H1 (cell line): ENCODE results near the gene SPOCK1. TPM values are rescaled to one million over a fixed set of nuclear protein-coding genes. Genes with fewer than 3 reads are reported as not detected.

Experiments used
- CTCF ChIA-PET: fragments of 300-600 bp; sonication (Branson Sonifier 250); formaldehyde crosslinking; loops from one replicate; lab custom pipeline; 2021; ENCODE audit not compliant: partially characterized antibody; lab: Charles Lee
- POLR2A ChIA-PET: fragments of 300-600 bp; sonication (Branson Sonifier 250); formaldehyde crosslinking; loops from one replicate; lab custom pipeline; 2021; ENCODE audit warnings: inconsistent platforms; ENCODE audit not compliant: partially characterized antibody; lab: Charles Lee
- DNase-seq, 2 experiments: peaks; one replicate each; pipeline versions ENCODE4 v3.0.0 to v3.0.0-alpha.2; 2010 to 2022; ENCODE audit warnings: low spot score in 2 of 2, low read depth in 1 of 2, mixed read lengths in 1 of 2
- FAIRE-seq: peaks from 2 replicates; lab custom pipeline; 2011; peaks lifted over from hg19 to GRCh38; lab: Jason Lieb, UNC
- H2AFZ ChIP-seq: 2 replicates; pipeline ENCODE4 v1.8.1; 2012; ENCODE audit warnings: low read length, inconsistent platforms
- H2AK5ac ChIP-seq: 2 replicates; pipeline ENCODE4 v1.6.1; 2013; ENCODE audit warnings: low read depth, low read length
- H2BK120ac ChIP-seq: replicated peaks from 2 replicates; pipeline ENCODE3; 2013; ENCODE audit warnings: low read depth, low read length, inconsistent platforms
- H2BK12ac ChIP-seq: 2 replicates; pipeline ENCODE4 v1.6.1; 2013; ENCODE audit warnings: low read depth, low read length
- H2BK15ac ChIP-seq: 2 replicates; pipeline ENCODE4 v1.6.1; 2013; ENCODE audit warnings: low read length
- H2BK20ac ChIP-seq: 2 replicates; pipeline ENCODE4 v1.6.1; 2013; ENCODE audit warnings: low read length
- H2BK5ac ChIP-seq: 2 replicates; pipeline ENCODE4 v1.6.1; 2013; ENCODE audit warnings: low read depth, low read length
- H3K14ac ChIP-seq: 2 replicates; pipeline ENCODE4 v1.6.1; 2013; ENCODE audit warnings: inconsistent platforms; ENCODE audit not compliant: insufficient read length
- H3K18ac ChIP-seq: 2 replicates; pipeline ENCODE4 v1.6.1; 2013; ENCODE audit warnings: low read length; ENCODE audit errors: extremely low read depth
- H3K23ac ChIP-seq: 2 replicates; pipeline ENCODE4 v1.6.1; 2013; ENCODE audit warnings: inconsistent platforms; ENCODE audit not compliant: insufficient read length
- H3K23me2 ChIP-seq: 2 replicates; pipeline ENCODE4 v1.6.1; 2013; ENCODE audit warnings: low read depth, low read length
- H3K27ac ChIP-seq: 2 replicates; pipeline ENCODE4 v1.6.1; 2011; ENCODE audit warnings: low read depth, low read length, inconsistent platforms
- H3K27me3 ChIP-seq, 4 experiments: replicated peaks in 1 of 4; 1 replicate in 1 of 4; 2 replicates in 3 of 4; pipeline versions ENCODE4 v1.6.1 to v1.8.1; 2011 to 2013; ENCODE audit warnings: low read length in 3 of 4, mild to moderate bottlenecking in 3 of 4, inconsistent platforms in 2 of 4, mixed read lengths in 2 of 4, moderate library complexity in 1 of 4; ENCODE audit not compliant: control insufficient read depth in 3 of 4, insufficient read depth in 3 of 4; ENCODE audit errors: extremely low read depth in 1 of 4
- H3K36me3 ChIP-seq, 4 experiments: 2 replicates each; pipeline versions ENCODE4 v1.6.1 to v1.8.1; 2011 to 2013; ENCODE audit warnings: mild to moderate bottlenecking in 4 of 4, low read length in 3 of 4, moderate library complexity in 2 of 4, control low read depth in 1 of 4, inconsistent platforms in 1 of 4; ENCODE audit not compliant: insufficient read depth in 4 of 4, control insufficient read depth in 2 of 4
- H3K4ac ChIP-seq: replicated peaks from 2 replicates; pipeline ENCODE3; 2013; ENCODE audit warnings: low read length, low read depth, mixed read lengths, inconsistent platforms; ENCODE audit not compliant: insufficient read length
- H3K4me1 ChIP-seq, 4 experiments: replicated peaks in 1 of 4; 1 replicate in 1 of 4; 2 replicates in 3 of 4; pipeline versions ENCODE4 v1.6.1 to v1.8.1; 2011 to 2013; ENCODE audit warnings: low read length in 3 of 4, inconsistent platforms in 2 of 4, mixed read lengths in 1 of 4; ENCODE audit not compliant: insufficient read depth in 4 of 4, control insufficient read depth in 3 of 4
- H3K4me2 ChIP-seq, 2 experiments: 2 replicates each; pipeline versions ENCODE4 v1.6.1 to v1.8.1; 2011 to 2013; ENCODE audit warnings: low read depth in 2 of 2, low read length in 2 of 2, control low read depth in 1 of 2, inconsistent platforms in 1 of 2, mild to moderate bottlenecking in 1 of 2; ENCODE audit not compliant: insufficient read depth in 1 of 2
- H3K4me3 ChIP-seq, 4 experiments: fragments of 200-600, 300-600 bp in 1 of 4; sonication (generic), shearing (Covaris generic), sonication (Bioruptor Twin) in 1 of 4; 2 replicates each; pipeline versions ENCODE4 v1.5.1 to v1.8.1; 2011 to 2016; ENCODE audit warnings: low read length in 4 of 4, low read depth in 3 of 4, control low read depth in 2 of 4, inconsistent platforms in 2 of 4, mild to moderate bottlenecking in 2 of 4, mixed read lengths in 1 of 4, moderate library complexity in 1 of 4; ENCODE audit not compliant: insufficient read depth in 2 of 4; ENCODE audit errors: extremely low read depth in 1 of 4
- H3K56ac ChIP-seq: replicated peaks from 2 replicates; pipeline ENCODE3; 2013; ENCODE audit warnings: low read depth, mild to moderate bottlenecking, mixed read lengths, low read length, inconsistent platforms; ENCODE audit not compliant: insufficient read length
- H3K79me1 ChIP-seq: 2 replicates; pipeline ENCODE4 v1.6.1; 2013; ENCODE audit warnings: low read depth, low read length, control low read depth
- H3K79me2 ChIP-seq, 2 experiments: 2 replicates each; pipeline versions ENCODE4 v1.6.1 to v1.8.1; 2012 to 2013; ENCODE audit warnings: low read length in 2 of 2, mild to moderate bottlenecking in 2 of 2, inconsistent platforms in 1 of 2; ENCODE audit not compliant: insufficient read depth in 2 of 2, control insufficient read depth in 1 of 2
- H3K9ac ChIP-seq, 4 experiments: replicated peaks in 1 of 4; 1 replicate in 1 of 4; 2 replicates in 3 of 4; pipeline versions ENCODE4 v1.6.1 to v1.8.1; 2011 to 2013; ENCODE audit warnings: low read depth in 3 of 4, low read length in 3 of 4, control low read depth in 2 of 4, mild to moderate bottlenecking in 2 of 4, moderate library complexity in 2 of 4, inconsistent platforms in 1 of 4; ENCODE audit errors: extremely low read depth in 1 of 4
- H3K9me3 ChIP-seq, 2 experiments: 2 replicates each; pipeline versions ENCODE4 v1.6.1 to v1.8.1; 2012 to 2013; ENCODE audit warnings: mild to moderate bottlenecking in 2 of 2, moderate library complexity in 2 of 2, control low read depth in 1 of 2, inconsistent platforms in 1 of 2, low read depth in 1 of 2, low read length in 1 of 2, mixed read lengths in 1 of 2; ENCODE audit not compliant: insufficient read depth in 2 of 2
- H4K20me1 ChIP-seq, 2 experiments: replicated peaks in 1 of 2; 2 replicates each; pipeline versions ENCODE3 to v1.8.1; 2011 to 2013; ENCODE audit warnings: inconsistent platforms in 2 of 2, low read length in 2 of 2, mild to moderate bottlenecking in 1 of 2; ENCODE audit not compliant: insufficient read depth in 2 of 2, control insufficient read depth in 1 of 2
- H4K5ac ChIP-seq: 2 replicates; pipeline ENCODE4 v1.6.1; 2013; ENCODE audit warnings: low read length, low read depth, mixed read lengths, inconsistent platforms; ENCODE audit not compliant: insufficient read length
- H4K8ac ChIP-seq: 2 replicates; pipeline ENCODE4 v1.8.0; 2013; ENCODE audit warnings: mild to moderate bottlenecking, moderate library complexity, low read length, inconsistent platforms; ENCODE audit not compliant: insufficient read depth; ENCODE audit errors: extremely low read depth
- H4K91ac ChIP-seq: replicated peaks from 2 replicates; pipeline ENCODE3; 2013; ENCODE audit warnings: low read length, mixed read lengths, inconsistent platforms; ENCODE audit not compliant: insufficient read length
- CREB1 ChIP-seq: IDR thresholded peaks from 2 replicates; pipeline ENCODE4 v1.6.1; 2012; ENCODE audit warnings: inconsistent platforms
- EGR1 ChIP-seq: IDR thresholded peaks from 2 replicates; pipeline ENCODE4 v1.6.1; 2011; ENCODE audit warnings: low read depth, low read length, borderline replicate concordance
- GTF2F1 ChIP-seq: IDR thresholded peaks from 2 replicates; pipeline ENCODE4 v1.6.1; 2012; ENCODE audit warnings: low read depth, low read length, improper control_type of control experiment, borderline replicate concordance
- KDM5A ChIP-seq: fragments of 200-600 bp; IDR thresholded peaks from 2 replicates; pipeline ENCODE4 v1.7.1; 2012; ENCODE audit warnings: mild to moderate bottlenecking, low read length, inconsistent platforms, mixed read lengths
- RAD21 ChIP-seq, 2 experiments: IDR thresholded peaks in 1 of 2; conservative IDR thresholded peaks in 1 of 2; 2 replicates each; pipeline ENCODE4 v1.6.1; 2011; ENCODE audit warnings: low read depth in 2 of 2, low read length in 2 of 2, improper control_type of control experiment in 1 of 2, inconsistent platforms in 1 of 2, mild to moderate bottlenecking in 1 of 2, moderate library complexity in 1 of 2
- RBBP5 ChIP-seq: IDR thresholded peaks from 2 replicates; pipeline ENCODE4 v1.7.1; 2012; ENCODE audit warnings: low read depth, mild to moderate bottlenecking, inconsistent platforms, low read length, moderate library complexity, borderline replicate concordance
- SIN3A ChIP-seq, 2 experiments: IDR thresholded peaks in 1 of 2; conservative IDR thresholded peaks in 1 of 2; 2 replicates each; pipeline ENCODE4 v1.6.1; 2011 to 2012; ENCODE audit warnings: low read length in 2 of 2, improper control_type of control experiment in 1 of 2, low read depth in 1 of 2, mild to moderate bottlenecking in 1 of 2
- SIX5 ChIP-seq: IDR thresholded peaks from 2 replicates; pipeline ENCODE4 v1.6.1; 2011; ENCODE audit warnings: mild to moderate bottlenecking, low read depth, low read length
- SP1 ChIP-seq: IDR thresholded peaks from 2 replicates; pipeline ENCODE4 v1.6.1; 2011; ENCODE audit warnings: low read depth, low read length
- WGBS, 2 experiments: shearing (Covaris generic) in 1 of 2; methylation state at CpG; one replicate each; pipeline versions ENCODE4 v1.1.6 to v1.1.7; 2013 to 2015; ENCODE audit warnings: low lambda C conversion rate in 2 of 2, mixed read lengths in 2 of 2, inconsistent platforms in 1 of 2, low coverage in 1 of 2, missing lambda C conversion rate in 1 of 2; ENCODE audit not compliant: insufficient replicate concordance in 2 of 2, insufficient coverage in 1 of 2, insufficient read length in 1 of 2; ENCODE audit errors: extremely low coverage in 1 of 2, missing lambda C conversion rate in 1 of 2; 5-methylcytosine and 5-hydroxymethylcytosine counted together
- polyA plus RNA-seq, 7 experiments: library from polyadenylated mRNA; depleted of rRNA in 3 of 7; stranded (reverse) in 5 of 7; unstranded in 2 of 7; fragments of >200 nt in 5 of 7; fragments of 200-250 nt in 2 of 7; gene quantifications; 1 replicate in 5 of 7; 2 replicates in 1 of 7; 4 replicates in 1 of 7; pipeline versions ENCODE4 v1.2.1 to v1.2.3, GENCODE V29; 2011 to 2013; ENCODE audit warnings: missing spikeins in 2 of 7, mixed read lengths in 2 of 7
- total RNA-seq: library from RNA; stranded (reverse); fragmentation: NEBNext Ultra II Directional; extraction: Animal tissue kit (Norgen Biotek cat#: 25700); gene quantifications from 2 replicates; pipeline ENCODE4 v1.2.1, GENCODE V29; 2021
- TF ChIP-seq, protein P1 (sequence below): IDR thresholded peaks from 2 replicates; pipeline ENCODE4 v1.6.1; 2012; ENCODE audit warnings: inconsistent platforms
- TF ChIP-seq, protein P2 (sequence below): IDR thresholded peaks from 2 replicates; pipeline ENCODE4 v1.6.1; 2012; ENCODE audit warnings: low read length, inconsistent platforms

Gene SPOCK1
- total and polyA plus RNA-seq, 2 of the 8 experiments (the other 6 are each of a cell fraction or from before 2014, with no cell fraction given): 6.9 to 18.1 TPM

GRCh38 chr5:137342764-137343163 is 156.4 kb downstream of the SPOCK1 start:
- H3K4me2 ChIP-seq: no peak overlapping the region
- no peak overlapping the region for H3K4me3 ChIP-seq
- no peak overlapping the region for H3K14ac ChIP-seq
- no peak for TF ChIP-seq SIX5
- TF ChIP-seq CREB1: no peak
- TF ChIP-seq RAD21 (IDR thresholded peaks at IDR 0.05 in 1 of 2, conservative IDR thresholded peaks at IDR 0.05 in 1 of 2; ENCODE audit: low read depth in 2 of 2, low read length in 2 of 2): no peak
- no peak for TF ChIP-seq RBBP5
- TF ChIP-seq SIN3A (conservative IDR thresholded peaks at IDR 0.05 in 1 of 2, IDR thresholded peaks at IDR 0.05 in 1 of 2; ENCODE audit: low read depth in 1 of 2, low read length in 2 of 2): no peak
- no peak for TF ChIP-seq GTF2F1
- TF ChIP-seq KDM5A: no peak
- TF ChIP-seq, protein P1, sequence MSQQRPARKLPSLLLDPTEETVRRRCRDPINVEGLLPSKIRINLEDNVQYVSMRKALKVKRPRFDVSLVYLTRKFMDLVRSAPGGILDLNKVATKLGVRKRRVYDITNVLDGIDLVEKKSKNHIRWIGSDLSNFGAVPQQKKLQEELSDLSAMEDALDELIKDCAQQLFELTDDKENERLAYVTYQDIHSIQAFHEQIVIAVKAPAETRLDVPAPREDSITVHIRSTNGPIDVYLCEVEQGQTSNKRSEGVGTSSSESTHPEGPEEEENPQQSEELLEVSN: no peak
- no peak for TF ChIP-seq EGR1
- TF ChIP-seq, protein P2, sequence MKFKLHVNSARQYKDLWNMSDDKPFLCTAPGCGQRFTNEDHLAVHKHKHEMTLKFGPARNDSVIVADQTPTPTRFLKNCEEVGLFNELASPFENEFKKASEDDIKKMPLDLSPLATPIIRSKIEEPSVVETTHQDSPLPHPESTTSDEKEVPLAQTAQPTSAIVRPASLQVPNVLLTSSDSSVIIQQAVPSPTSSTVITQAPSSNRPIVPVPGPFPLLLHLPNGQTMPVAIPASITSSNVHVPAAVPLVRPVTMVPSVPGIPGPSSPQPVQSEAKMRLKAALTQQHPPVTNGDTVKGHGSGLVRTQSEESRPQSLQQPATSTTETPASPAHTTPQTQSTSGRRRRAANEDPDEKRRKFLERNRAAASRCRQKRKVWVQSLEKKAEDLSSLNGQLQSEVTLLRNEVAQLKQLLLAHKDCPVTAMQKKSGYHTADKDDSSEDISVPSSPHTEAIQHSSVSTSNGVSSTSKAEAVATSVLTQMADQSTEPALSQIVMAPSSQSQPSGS: no peak
- no peak for TF ChIP-seq SP1

More at GRCh38 chr5:137342764-137343163, 156.4 kb downstream of the SPOCK1 start:
- no peak overlapping the region for H2BK20ac ChIP-seq
- no peak overlapping the region for H2AFZ ChIP-seq
- CTCF ChIA-PET: interaction anchor here (0.6 to 4.8 kb wide), 11 partner anchors 8 to 155 kb away, joined by 3 to 32 read pairs (median 4); partner anchors contain the start of gene SPOCK1
- H3K9me3 ChIP-seq: no peaks in the 10 kb centered on the region
- no peaks in the 10 kb centered on the region for H4K20me1 ChIP-seq
- H3K79me2 ChIP-seq: no peaks in the 10 kb centered on the region
- no peak overlapping the region for H2AK5ac ChIP-seq
- H4K5ac ChIP-seq: no peak overlapping the region
- H2BK12ac ChIP-seq: 0 out of 2 replicates have a peak overlapping the region, but pooled peaks have one; percentile 39
- H3K9ac ChIP-seq: no peak overlapping the region
- no peaks in the 10 kb centered on the region for H3K36me3 ChIP-seq
- POLR2A ChIA-PET: interaction anchor here (0.7 to 1.0 kb wide), 2 partner anchors 13 to 22 kb away, joined by 3 read pairs; no protein-coding TSS in a partner anchor
- H3K56ac ChIP-seq: no peak overlapping the region
- no peaks in the 10 kb centered on the region for H3K79me1 ChIP-seq
- no peak overlapping the region for H2BK120ac ChIP-seq
- no peak overlapping the region for H3K23ac ChIP-seq
- H2BK15ac ChIP-seq: no peak overlapping the region
- H3K4ac ChIP-seq: no peak overlapping the region
- no peak overlapping the region for H2BK5ac ChIP-seq
- FAIRE-seq (no peak), DNase-seq (no peak)
- H4K8ac ChIP-seq: no peak overlapping the region
- peaks cover 0 to 5% (median 2%) of the 10 kb centered on the region in 4 experiments; a peak in 2 of 7 replicates for H3K4me1 ChIP-seq
- no peak overlapping the region for H4K91ac ChIP-seq
- no peak overlapping the region for H3K18ac ChIP-seq
- WGBS, 2 experiments: 82% methylated on average over 3 of the region's 3 CpGs; no CpG with 5 or more reads in 1 of the 2 experiments
- H3K27ac ChIP-seq: no peak overlapping the region
- H3K23me2 ChIP-seq: no peaks in the 10 kb centered on the region
- H3K27me3 ChIP-seq: no peaks in the 10 kb centered on the region
